IPS-20b (cell line): ENCODE measurements around the gene TMEM38A.
"Not testable (repeated sequence)": the region's sequence is repeated elsewhere in the genome, so short reads cannot be mapped to it uniquely, and the experiment has no call there.

Source experiments
- H3K27ac ChIP-seq: one replicate; pipeline ENCODE4 v1.5.1; 2013; ENCODE audit warnings: low read length
- H3K27me3 ChIP-seq: 2 replicates; pipeline ENCODE4 v1.6.1; 2013; ENCODE audit warnings: mild to moderate bottlenecking, low read length, inconsistent platforms; ENCODE audit not compliant: insufficient read depth
- H3K36me3 ChIP-seq: 2 replicates; pipeline ENCODE4 v1.6.1; 2013; ENCODE audit warnings: low read depth, mild to moderate bottlenecking, inconsistent platforms, low read length, moderate library complexity; ENCODE audit not compliant: insufficient read depth
- H3K4me1 ChIP-seq: 2 replicates; pipeline ENCODE4 v1.6.1; 2013; ENCODE audit warnings: mild to moderate bottlenecking, control low read depth, inconsistent platforms, low read length, moderate library complexity; ENCODE audit not compliant: insufficient read depth
- H3K4me3 ChIP-seq: 2 replicates; pipeline ENCODE4 v1.5.1; 2013; ENCODE audit warnings: mild to moderate bottlenecking, low read length, inconsistent platforms
- H3K9ac ChIP-seq: 2 replicates; pipeline ENCODE4 v1.6.1; 2013; ENCODE audit warnings: low read depth, mild to moderate bottlenecking, inconsistent platforms, low read length, moderate library complexity
- H3K9me3 ChIP-seq: 2 replicates; pipeline ENCODE4 v1.6.1; 2013; ENCODE audit warnings: mild to moderate bottlenecking, low read depth, low read length, inconsistent platforms; ENCODE audit not compliant: insufficient read depth

The TMEM38A gene

GRCh38 chr19:16659832-16660708, 869 bp upstream of the TMEM38A start, which contains the start of gene SMIM7:
Gene SMIM7, minus strand, starts transcription at chr19:16660144. Its CDS starts 34 bp downstream, at chr19:16660110.
- Histone ChIP-seq H3K27me3 (peaks cover 16% of the 10 kb centered on the region), H3K27ac (peak within 1 kb of the TSS; percentile 92), H3K36me3 (peaks cover 40% of the 10 kb centered on the region), H3K9me3 (no peaks in the 10 kb centered on the region), H3K9ac (peak within 1 kb of the TSS; percentile 95), H3K4me3 (peak within 1 kb of the TSS; percentile 93), H3K4me1 (peaks cover 3% of the 10 kb centered on the region; the same call in 1 of the 2 replicates)

DNA sequence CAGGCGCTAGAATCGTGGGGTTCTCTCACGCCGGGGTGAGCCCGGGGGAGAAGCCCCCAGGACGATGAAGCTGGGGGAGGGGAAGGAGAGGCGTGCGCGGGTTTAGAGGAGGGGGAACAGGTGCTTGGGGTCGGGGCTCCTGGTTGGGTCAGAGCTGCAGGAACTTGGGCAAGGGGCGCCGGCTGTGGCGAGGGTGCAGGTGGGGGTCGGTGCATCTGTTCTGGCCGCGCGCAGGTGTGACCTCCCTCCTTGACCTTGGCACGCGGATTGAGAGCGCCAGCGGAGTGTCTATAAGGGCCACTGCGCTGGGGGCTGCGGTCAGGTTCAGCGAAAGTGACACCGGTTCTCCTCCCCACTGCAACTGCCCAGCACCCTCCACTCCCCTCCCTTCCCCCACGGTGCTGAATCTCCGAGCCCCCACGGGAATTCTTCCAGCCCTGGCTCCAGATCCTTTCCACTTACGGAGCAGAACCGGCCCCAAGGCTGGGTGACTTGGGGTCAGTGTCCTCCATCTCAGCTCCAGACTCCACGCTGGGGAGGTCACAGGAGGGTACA, 618 bp downstream of the TMEM38A start:
- Histone ChIP-seq H3K36me3 (peaks cover 26% of the 10 kb centered on the region), H3K27ac (no peak overlapping the region), H3K9me3 (no peaks in the 10 kb centered on the region), H3K27me3 (peaks cover 16% of the 10 kb centered on the region), H3K4me3 (peak overlapping the region; percentile 93), H3K9ac (peak overlapping the region; percentile 70; the same call in 1 of the 2 replicates), H3K4me1 (peaks cover 3% of the 10 kb centered on the region; the same call in 1 of the 2 replicates)

DNA sequence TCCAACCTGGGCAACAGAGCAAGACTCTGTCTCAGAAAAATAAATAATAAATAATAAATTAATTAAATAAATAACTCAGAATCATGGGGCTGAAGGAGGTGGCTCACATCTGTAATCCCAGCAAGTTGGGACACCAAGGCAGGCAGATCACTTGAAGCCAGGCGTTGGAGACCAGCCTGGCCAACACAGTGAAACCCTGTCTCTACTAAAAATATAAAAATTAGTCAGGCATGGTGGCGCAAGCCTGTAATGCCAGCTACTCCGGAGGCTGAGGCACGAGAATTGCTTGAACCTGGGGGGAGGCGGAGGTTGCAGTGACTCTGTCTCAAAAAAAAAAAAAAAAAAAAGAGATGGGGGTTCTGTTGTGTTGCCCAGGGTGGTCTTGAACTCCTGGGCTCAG, 7.2 kb downstream of the TMEM38A start:
- Histone ChIP-seq H3K36me3 (no peaks in the 10 kb centered on the region), H3K4me1 (no peaks in the 10 kb centered on the region), H3K27me3 (no peaks in the 10 kb centered on the region), H3K27ac (no peak overlapping the region), H3K9me3 (no peaks in the 10 kb centered on the region), H3K4me3 (no peak overlapping the region), H3K9ac (no peak overlapping the region)

- H3K9ac ChIP-seq, H3K4me1 ChIP-seq, H3K9me3 ChIP-seq, H3K27me3 ChIP-seq, H3K4me3 ChIP-seq, H3K27ac ChIP-seq, H3K36me3 ChIP-seq: not testable (repeated sequence)
Measured at GRCh38 chr19:16668702-16669101, 7.8 kb downstream of the TMEM38A start.

DNA sequence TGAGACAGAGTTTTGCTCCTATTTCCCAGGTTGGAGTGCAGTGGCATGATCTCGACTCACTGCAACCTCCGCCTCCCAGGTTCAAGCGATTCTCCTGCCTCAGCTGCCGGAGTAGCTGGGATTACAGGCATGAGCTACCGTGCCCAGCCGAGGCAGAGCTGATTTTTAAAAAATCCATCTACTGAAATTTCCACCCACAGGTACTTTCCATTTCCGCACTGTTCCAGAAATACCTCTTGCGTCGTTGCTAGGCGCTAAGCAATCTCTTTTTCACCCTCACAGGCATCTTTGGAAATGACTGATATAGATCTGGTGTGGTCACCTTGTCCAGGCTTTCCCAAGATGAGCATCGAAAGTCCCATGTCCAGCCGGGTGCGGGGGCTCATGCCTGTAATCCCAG, 9.4 kb downstream of the TMEM38A start:
- Histone ChIP-seq H3K4me3 (no peak overlapping the region), H3K27me3 (no peaks in the 10 kb centered on the region), H3K27ac (no peak overlapping the region), H3K36me3 (no peaks in the 10 kb centered on the region), H3K9ac (no peak overlapping the region), H3K4me1 (no peaks in the 10 kb centered on the region), H3K9me3 (no peaks in the 10 kb centered on the region)

- Histone ChIP-seq H3K27me3 (no peaks in the 10 kb centered on the region), H3K9me3 (no peaks in the 10 kb centered on the region), H3K4me3 (no peak overlapping the region), H3K36me3 (no peaks in the 10 kb centered on the region), H3K27ac (no peak overlapping the region), H3K4me1 (no peaks in the 10 kb centered on the region), H3K9ac (no peak overlapping the region)
Measured at GRCh38 chr19:16671652-16672274, 10.8 kb downstream of the TMEM38A start.

DNA sequence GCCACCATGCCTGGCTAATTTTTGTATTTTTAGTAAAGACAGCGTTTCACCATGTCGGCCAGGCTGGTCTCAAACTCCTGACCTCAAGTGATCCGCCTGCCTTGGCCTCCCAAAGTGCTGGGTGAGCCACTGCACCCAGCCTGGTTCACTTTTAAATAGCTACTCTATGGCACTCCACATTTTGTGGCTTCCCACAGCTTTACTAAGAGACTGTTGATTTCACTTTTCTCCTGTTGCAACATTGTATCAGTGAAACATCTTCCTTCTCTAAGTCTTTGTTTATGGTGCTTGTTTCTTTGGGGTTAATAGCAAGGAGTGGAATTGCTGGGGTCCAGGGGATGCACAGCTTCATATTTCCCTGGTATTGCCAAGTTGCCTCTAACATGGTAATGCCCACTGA, 12.3 kb downstream of the TMEM38A start:
- H3K9me3 ChIP-seq, result no peaks in the 10 kb centered on the region
- no peak overlapping the region for H3K9ac ChIP-seq
- H3K27ac ChIP-seq, result no peak overlapping the region
- H3K36me3 ChIP-seq, result no peaks in the 10 kb centered on the region
- H3K27me3 ChIP-seq, result no peaks in the 10 kb centered on the region
- no peak overlapping the region for H3K4me3 ChIP-seq
- H3K4me1 ChIP-seq, result no peaks in the 10 kb centered on the region

DNA sequence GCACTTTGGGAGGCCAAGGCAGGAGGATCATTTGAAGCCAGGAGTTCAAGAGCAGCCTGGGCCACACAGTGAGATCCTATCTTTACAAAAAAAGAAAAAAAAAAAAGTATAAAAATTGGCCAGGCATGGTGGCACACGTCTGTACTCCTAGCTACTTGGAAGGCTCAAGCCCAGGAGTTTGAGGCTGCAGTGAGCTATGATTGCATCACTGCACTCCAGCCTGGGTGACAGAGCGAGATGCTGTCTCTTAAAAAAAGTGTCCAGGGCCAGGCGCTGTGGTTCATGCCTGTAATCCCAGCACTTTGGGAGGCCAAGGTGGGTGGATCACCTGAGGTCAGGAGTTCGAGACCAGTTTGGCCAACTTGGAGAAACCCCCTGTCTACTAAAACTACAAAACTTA, 12.9 kb downstream of the TMEM38A start:
- not testable (repeated sequence) for H3K4me3 ChIP-seq, H3K27me3 ChIP-seq, H3K9me3 ChIP-seq, H3K27ac ChIP-seq, H3K9ac ChIP-seq, H3K4me1 ChIP-seq, H3K36me3 ChIP-seq

- H3K27ac ChIP-seq, result no peak overlapping the region
- no peaks in the 10 kb centered on the region for H3K9me3 ChIP-seq
- no peak overlapping the region for H3K9ac ChIP-seq
- no peaks in the 10 kb centered on the region for H3K27me3 ChIP-seq
- no peaks in the 10 kb centered on the region for H3K4me1 ChIP-seq
- no peak overlapping the region for H3K4me3 ChIP-seq
- peaks cover 13% of the 10 kb centered on the region for H3K36me3 ChIP-seq
Measured at GRCh38 chr19:16676101-16676798, 15.3 kb downstream of the TMEM38A start.

DNA sequence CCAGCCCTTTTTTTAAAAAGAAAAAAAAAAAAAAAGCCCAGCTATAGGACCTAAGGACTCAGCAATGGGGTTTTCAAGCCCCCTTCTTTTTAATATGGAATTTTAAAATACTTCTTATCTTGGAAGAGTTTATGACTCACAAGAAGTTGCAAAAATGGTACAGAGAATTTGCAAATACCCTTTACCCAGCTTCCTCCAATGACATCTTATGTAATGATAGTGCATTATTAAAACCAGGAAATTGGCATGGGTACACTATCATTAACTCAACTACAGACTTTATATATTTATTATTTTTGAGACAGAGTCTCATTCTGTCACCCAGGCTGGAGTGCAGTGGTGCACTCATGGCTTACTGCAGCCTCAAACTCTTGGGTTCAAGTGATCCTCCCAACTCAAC, 16.1 kb downstream of the TMEM38A start:
- Histone ChIP-seq H3K9me3 (no peaks in the 10 kb centered on the region), H3K36me3 (peaks cover 20% of the 10 kb centered on the region), H3K27ac (no peak overlapping the region), H3K4me3 (no peak overlapping the region), H3K9ac (no peak overlapping the region), H3K27me3 (no peaks in the 10 kb centered on the region), H3K4me1 (no peaks in the 10 kb centered on the region)

GRCh38 chr19:16678498-16678897, 17.6 kb downstream of the TMEM38A start:
- H3K9ac ChIP-seq, result no peak overlapping the region
- no peak overlapping the region for H3K27ac ChIP-seq
- H3K27me3 ChIP-seq, result no peaks in the 10 kb centered on the region
- no peaks in the 10 kb centered on the region for H3K4me1 ChIP-seq
- no peaks in the 10 kb centered on the region for H3K9me3 ChIP-seq
- H3K4me3 ChIP-seq, result no peak overlapping the region
- peaks cover 24% of the 10 kb centered on the region for H3K36me3 ChIP-seq
